Naive thymus-derived CD4-positive, alpha-beta T cell (primary cell): Measurements from ENCODE around the gene SMCO4. TPM values are rescaled to one million over a fixed set of nuclear protein-coding genes. Genes with fewer than 3 reads are reported as not detected.

Experiments
- ATAC-seq: fragments of 150-1000 bp; cut with Tn5 transposase; 2 replicates; pipeline ENCODE4 v1.10.0; 2021; ENCODE audit warnings: mild to moderate bottlenecking, moderate library complexity
- CTCF ChIA-PET: fragments of 350-600 bp; sonication (Branson Sonifier 250); formaldehyde crosslinking; loops from one replicate; lab custom pipeline; 2021; ENCODE audit warnings: antibody characterized with exemption; lab: Charles Lee
- POLR2A ChIA-PET: fragments of 350-600 bp; sonication (Branson Sonifier 250); formaldehyde crosslinking; loops from one replicate; lab custom pipeline; 2021; ENCODE audit warnings: antibody characterized with exemption, inconsistent platforms; lab: Charles Lee
- DNase-seq, 9 donors: peaks; one replicate each; pipeline versions ENCODE4 v3.0.0 to v3.0.0-alpha.2; 2020 to 2022; ENCODE audit warnings: mixed read lengths in 1 of 9
- H3K27ac ChIP-seq: one replicate; pipeline ENCODE4 v1.7.0; 2013; ENCODE audit warnings: mild to moderate bottlenecking, low read depth, low read length, moderate library complexity
- H3K27me3 ChIP-seq, 2 donors: one replicate each; pipeline ENCODE4 v1.7.0; 2013; ENCODE audit warnings: low read length in 2 of 2, mild to moderate bottlenecking in 2 of 2, moderate library complexity in 2 of 2; ENCODE audit not compliant: control insufficient read depth in 2 of 2, insufficient read depth in 2 of 2
- H3K36me3 ChIP-seq, 3 experiments: 1 replicate in 2 of 3; 2 replicates in 1 of 3; pipeline ENCODE4 v1.7.0; 2013; ENCODE audit warnings: low read length in 3 of 3, mild to moderate bottlenecking in 3 of 3, moderate library complexity in 1 of 3; ENCODE audit not compliant: insufficient read depth in 3 of 3, control insufficient read depth in 2 of 3
- H3K4me1 ChIP-seq, 2 donors: one replicate each; pipeline ENCODE4 v1.7.0; 2013; ENCODE audit warnings: low read length in 2 of 2, mild to moderate bottlenecking in 2 of 2, moderate library complexity in 1 of 2; ENCODE audit not compliant: control insufficient read depth in 2 of 2, insufficient read depth in 2 of 2
- H3K4me3 ChIP-seq: 2 replicates; pipeline ENCODE4 v1.7.0; 2013; ENCODE audit warnings: mild to moderate bottlenecking, low read length
- H3K9me3 ChIP-seq, 3 experiments: 1 replicate in 2 of 3; 2 replicates in 1 of 3; pipeline ENCODE4 v1.7.0; 2013; ENCODE audit warnings: low read length in 3 of 3; ENCODE audit not compliant: control insufficient read depth in 2 of 3
- H3K27ac Mint-ChIP-seq, 9 donors: one replicate each; pipeline ENCODE4 v1.8.0; 2020 to 2022; ENCODE audit warnings: mixed read lengths in 9 of 9, mild to moderate bottlenecking in 8 of 9, moderate library complexity in 5 of 9, inconsistent platforms in 2 of 9
- H3K27me3 Mint-ChIP-seq, 5 donors: one replicate each; pipeline ENCODE4 v1.8.0; 2021 to 2022; ENCODE audit warnings: mixed read lengths in 5 of 5, mild to moderate bottlenecking in 1 of 5
- H3K36me3 Mint-ChIP-seq, 5 donors: one replicate each; pipeline ENCODE4 v1.8.0; 2020 to 2022; ENCODE audit warnings: mixed read lengths in 5 of 5, mild to moderate bottlenecking in 3 of 5, inconsistent platforms in 1 of 5
- H3K4me1 Mint-ChIP-seq, 7 donors: one replicate each; pipeline ENCODE4 v1.8.0; 2020 to 2022; ENCODE audit warnings: mixed read lengths in 7 of 7, mild to moderate bottlenecking in 3 of 7, inconsistent platforms in 1 of 7
- H3K4me3 Mint-ChIP-seq, 10 donors: one replicate each; pipeline ENCODE4 v1.8.0; 2020 to 2022; ENCODE audit warnings: mild to moderate bottlenecking in 10 of 10, mixed read lengths in 10 of 10, moderate library complexity in 6 of 10, inconsistent platforms in 2 of 10
- H3K9me3 Mint-ChIP-seq, 11 donors: one replicate each; pipeline ENCODE4 v1.8.0; 2020 to 2022; ENCODE audit warnings: mixed read lengths in 11 of 11, mild to moderate bottlenecking in 4 of 11, inconsistent platforms in 1 of 11, moderate library complexity in 1 of 11
- intact Hi-C, 2 donors: fragments of 100-400 bp; cut with micrococcal nuclease; formaldehyde crosslinking; loops; one replicate each; pipeline ENCODE4 v1.15.1; 2023
- polyA plus RNA-seq, 2 donors: library from polyadenylated mRNA; unstranded; fragments of 300-500 nt; fragmentation: Illumina TruSeq; gene quantifications; one replicate each; pipeline ENCODE4 v1.2.3, GENCODE V29; 2021
- total RNA-seq, 6 experiments: library from RNA in 5 of 6; stranded (reverse) in 5 of 6; gene quantifications; 1 replicate in 5 of 6; 2 replicates in 1 of 6; pipeline ENCODE4 v1.2.3 and lab custom pipeline; 2021 to 2026

The SMCO4 gene
- total and polyA plus RNA-seq, 7 experiments from 2014 or later, result 0.97 to 34.7 (median 3.9) TPM

DNA sequence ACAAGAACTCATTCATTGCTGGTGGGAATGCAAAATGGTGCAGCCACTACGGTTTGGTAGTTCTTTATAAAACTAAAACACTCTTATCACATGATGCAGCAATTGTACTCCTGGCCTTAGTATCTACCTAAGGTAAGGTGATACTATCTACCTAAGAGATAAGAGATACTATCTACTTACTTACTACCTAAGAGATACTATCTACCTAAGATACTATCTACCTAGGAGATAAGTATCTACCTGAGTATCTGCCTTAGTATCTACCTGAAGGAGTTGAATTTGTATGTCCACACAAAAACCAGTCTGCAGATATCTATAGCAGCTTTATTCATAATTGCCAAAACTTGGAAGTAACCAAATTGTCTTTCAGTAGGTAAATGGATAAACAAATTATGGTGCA, 29.0 kb upstream of the SMCO4 start:
- H3K9me3 ChIP-seq, result no peaks in the 10 kb centered on the region
- POLR2A ChIA-PET, result no interaction called here
- no peaks in the 10 kb centered on the region for H3K36me3 ChIP-seq
- ATAC-seq (no peak), DNase-seq (no peak)
- peaks cover 0 to 20% (median 6%) of the 10 kb centered on the region in 5 donors for H3K27me3 Mint-ChIP-seq
- CTCF ChIA-PET, result no interaction called here
- no peak overlapping the region for H3K27ac Mint-ChIP-seq
- no peak overlapping the region for H3K27ac ChIP-seq
- H3K9me3 Mint-ChIP-seq, result no peaks in the 10 kb centered on the region
- no peak overlapping the region for H3K4me3 Mint-ChIP-seq
- H3K4me1 Mint-ChIP-seq, result no peaks in the 10 kb centered on the region
- intact Hi-C loops, result no loop called here
- H3K27me3 ChIP-seq, result no peaks in the 10 kb centered on the region
- no peaks in the 10 kb centered on the region for H3K4me1 ChIP-seq
- H3K4me3 ChIP-seq, result no peak overlapping the region
- H3K36me3 Mint-ChIP-seq, result no peaks in the 10 kb centered on the region

- Histone ChIP-seq H3K4me1 (no peaks in the 10 kb centered on the region), H3K36me3 (no peaks in the 10 kb centered on the region), H3K27me3 (no peaks in the 10 kb centered on the region), H3K4me3 (no peak overlapping the region), H3K27ac (no peak overlapping the region), H3K9me3 (no peaks in the 10 kb centered on the region)
- intact Hi-C loops, result no loop called here
- ChIA-PET CTCF (no interaction called here), POLR2A (no interaction called here)
- no peaks in the 10 kb centered on the region for H3K36me3 Mint-ChIP-seq
- no peaks in the 10 kb centered on the region for H3K9me3 Mint-ChIP-seq
- peaks cover 0 to 23% (median 9%) of the 10 kb centered on the region in 5 donors for H3K27me3 Mint-ChIP-seq
- H3K4me3 Mint-ChIP-seq, result no peak overlapping the region
- H3K4me1 Mint-ChIP-seq, result no peaks in the 10 kb centered on the region
- ATAC-seq (no peak), DNase-seq (no peak)
- no peak overlapping the region for H3K27ac Mint-ChIP-seq
Measured at GRCh38 chr11:93571612-93572011, 28.4 kb upstream of the SMCO4 start.

GRCh38 chr11:93570759-93571413, 27.7 kb upstream of the SMCO4 start:
- Mint-ChIP-seq H3K4me1 (no peaks in the 10 kb centered on the region), H3K27ac (no peak overlapping the region), H3K36me3 (no peaks in the 10 kb centered on the region), H3K27me3 (peaks cover 0 to 20% (median 5%) of the 10 kb centered on the region in 5 donors), H3K4me3 (no peak overlapping the region), H3K9me3 (no peaks in the 10 kb centered on the region)
- no peak for DNase-seq
- CTCF ChIA-PET, result no interaction called here
- intact Hi-C loops, result no loop called here
- Histone ChIP-seq H3K4me1 (no peaks in the 10 kb centered on the region), H3K4me3 (no peak overlapping the region), H3K9me3 (no peaks in the 10 kb centered on the region), H3K27ac (no peak overlapping the region), H3K27me3 (no peaks in the 10 kb centered on the region), H3K36me3 (no peaks in the 10 kb centered on the region)
- ATAC-seq, result no peak
- POLR2A ChIA-PET, result no interaction called here

- Histone ChIP-seq H3K9me3 (no peaks in the 10 kb centered on the region), H3K4me3 (no peak overlapping the region), H3K27me3 (no peaks in the 10 kb centered on the region), H3K4me1 (no peaks in the 10 kb centered on the region), H3K36me3 (no peaks in the 10 kb centered on the region), H3K27ac (no peak overlapping the region)
- intact Hi-C loops, result no loop called here
- no peaks in the 10 kb centered on the region for H3K36me3 Mint-ChIP-seq
- CTCF ChIA-PET, result no interaction called here
- ATAC-seq (no peak), DNase-seq (no peak)
- H3K27me3 Mint-ChIP-seq, result peaks cover 2 to 12% (median 8%) of the 10 kb centered on the region in 5 donors
- no peaks in the 10 kb centered on the region for H3K9me3 Mint-ChIP-seq
- no peak overlapping the region for H3K27ac Mint-ChIP-seq
- H3K4me1 Mint-ChIP-seq, result no peaks in the 10 kb centered on the region
- POLR2A ChIA-PET, result no interaction called here
- no peak overlapping the region for H3K4me3 Mint-ChIP-seq
Measured at GRCh38 chr11:93569496-93569895, 26.3 kb upstream of the SMCO4 start.

- Histone ChIP-seq H3K4me1 (no peaks in the 10 kb centered on the region), H3K36me3 (no peaks in the 10 kb centered on the region), H3K27ac (no peak overlapping the region), H3K4me3 (no peak overlapping the region), H3K9me3 (no peaks in the 10 kb centered on the region), H3K27me3 (no peaks in the 10 kb centered on the region)
- DNase-seq, result no peak
- intact Hi-C loops, result no loop called here
- peaks cover 2 to 15% (median 8%) of the 10 kb centered on the region in 5 donors for H3K27me3 Mint-ChIP-seq
- POLR2A ChIA-PET, result no interaction called here
- ATAC-seq, result no peak
- CTCF ChIA-PET, result no interaction called here
- no peak overlapping the region for H3K27ac Mint-ChIP-seq
- H3K4me3 Mint-ChIP-seq, result no peak overlapping the region
- no peaks in the 10 kb centered on the region for H3K4me1 Mint-ChIP-seq
- H3K36me3 Mint-ChIP-seq, result no peaks in the 10 kb centered on the region
- H3K9me3 Mint-ChIP-seq, result no peaks in the 10 kb centered on the region
Measured at GRCh38 chr11:93568726-93569125, 25.5 kb upstream of the SMCO4 start.

GRCh38 chr11:93567401-93567895, 24.3 kb upstream of the SMCO4 start:
- Histone ChIP-seq H3K27me3 (no peaks in the 10 kb centered on the region), H3K27ac (no peak overlapping the region), H3K36me3 (no peaks in the 10 kb centered on the region), H3K9me3 (no peaks in the 10 kb centered on the region), H3K4me3 (no peak overlapping the region), H3K4me1 (no peaks in the 10 kb centered on the region)
- no peak overlapping the region for H3K27ac Mint-ChIP-seq
- H3K4me3 Mint-ChIP-seq, result no peak overlapping the region
- no peak for DNase-seq
- intact Hi-C loops, result no loop called here
- no peaks in the 10 kb centered on the region for H3K9me3 Mint-ChIP-seq
- ATAC-seq, result no peak
- H3K27me3 Mint-ChIP-seq, result peaks cover 2 to 15% (median 8%) of the 10 kb centered on the region in 5 donors
- H3K4me1 Mint-ChIP-seq, result peaks cover 0 to 1% (median 0%) of the 10 kb centered on the region in 7 donors
- POLR2A ChIA-PET, result no interaction called here
- CTCF ChIA-PET, result no interaction called here
- no peaks in the 10 kb centered on the region for H3K36me3 Mint-ChIP-seq

DNA sequence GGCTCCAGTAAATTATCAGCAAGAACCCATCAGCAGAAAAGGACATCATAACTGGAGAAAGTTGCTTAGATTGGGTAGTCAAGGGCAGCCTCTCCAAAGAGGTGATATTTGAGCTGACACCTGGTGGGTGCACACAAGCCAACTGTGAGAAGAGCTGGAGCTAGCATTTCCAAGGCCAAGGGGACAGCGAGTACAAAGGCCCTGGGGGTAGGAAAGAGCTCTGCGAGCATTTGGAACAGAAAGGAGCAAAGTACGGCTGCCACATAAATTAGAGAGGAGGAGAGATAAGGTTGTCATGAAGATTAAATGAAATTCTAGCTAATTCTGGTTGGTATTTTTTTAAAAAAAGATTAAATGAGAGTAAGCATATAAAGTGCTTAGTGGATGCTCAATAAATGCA, 21.7 kb upstream of the SMCO4 start:
- no peaks in the 10 kb centered on the region for H3K36me3 ChIP-seq
- H3K4me1 ChIP-seq, result no peaks in the 10 kb centered on the region
- intact Hi-C loops, result no loop called here
- H3K4me3 ChIP-seq, result no peak overlapping the region
- no peak overlapping the region for H3K4me3 Mint-ChIP-seq
- H3K27ac ChIP-seq, result no peak overlapping the region
- no peaks in the 10 kb centered on the region for H3K27me3 ChIP-seq
- ChIA-PET POLR2A (no interaction called here), CTCF (no interaction called here)
- no peaks in the 10 kb centered on the region for H3K9me3 Mint-ChIP-seq
- ATAC-seq (no peak), DNase-seq (no peak)
- peaks cover 0 to 3% (median 0%) of the 10 kb centered on the region in 7 donors for H3K4me1 Mint-ChIP-seq
- H3K9me3 ChIP-seq, result no peaks in the 10 kb centered on the region
- no peaks in the 10 kb centered on the region for H3K36me3 Mint-ChIP-seq
- peaks cover 0 to 15% (median 8%) of the 10 kb centered on the region in 5 donors for H3K27me3 Mint-ChIP-seq
- no peak overlapping the region for H3K27ac Mint-ChIP-seq
